CD4-positive, CD25-positive, alpha-beta regulatory T cell (primary cell): Measurements from ENCODE around the gene ALG9. TPM values are rescaled to one million over a fixed set of nuclear protein-coding genes. Genes with fewer than 3 reads are reported as not detected.

Experiments
- ATAC-seq, 2 donors: fragments of 150-1000 bp; cut with Tn5 transposase; one replicate each; pipeline ENCODE4 v1.10.0; 2021; ENCODE audit warnings: low read depth in 2 of 2, moderate number of reproducible peaks in 2 of 2, moderate library complexity in 1 of 2
- DNase-seq, 3 donors: peaks; one replicate each; pipeline versions ENCODE4 v3.0.0 to v3.0.0-alpha.2; 2012 to 2022; ENCODE audit warnings: mixed read lengths in 1 of 3
- H3K27ac ChIP-seq: one replicate; pipeline ENCODE4 v1.7.0; 2013; ENCODE audit warnings: mild to moderate bottlenecking, low read length; ENCODE audit not compliant: insufficient read depth, poor library complexity, severe bottlenecking
- H3K27me3 ChIP-seq: one replicate; pipeline ENCODE4 v1.7.0; 2013; ENCODE audit warnings: low read length; ENCODE audit not compliant: control insufficient read depth, insufficient read depth
- H3K36me3 ChIP-seq: one replicate; pipeline ENCODE4 v1.7.0; 2013; ENCODE audit warnings: mild to moderate bottlenecking, low read length, moderate library complexity; ENCODE audit not compliant: control insufficient read depth, insufficient read depth
- H3K4me1 ChIP-seq: 2 replicates; pipeline ENCODE4 v1.7.0; 2013; ENCODE audit warnings: mild to moderate bottlenecking, low read length; ENCODE audit not compliant: insufficient read depth, control insufficient read depth, poor library complexity, severe bottlenecking
- H3K4me3 ChIP-seq: one replicate; pipeline ENCODE4 v1.7.0; 2013; ENCODE audit warnings: low read depth, mild to moderate bottlenecking, low read length, moderate library complexity
- H3K9me3 ChIP-seq, 2 experiments: 1 replicate in 1 of 2; 2 replicates in 1 of 2; pipeline ENCODE4 v1.7.0; 2013; ENCODE audit warnings: low read length in 2 of 2, mild to moderate bottlenecking in 1 of 2, moderate library complexity in 1 of 2; ENCODE audit not compliant: control insufficient read depth in 2 of 2
- H3K27ac Mint-ChIP-seq, 3 donors: one replicate each; pipeline ENCODE4 v1.8.0; 2020 to 2022; ENCODE audit warnings: mild to moderate bottlenecking in 3 of 3, mixed read lengths in 3 of 3, moderate library complexity in 2 of 3
- H3K27me3 Mint-ChIP-seq: one replicate; pipeline ENCODE4 v1.8.0; 2022; ENCODE audit warnings: mild to moderate bottlenecking, mixed read lengths
- H3K36me3 Mint-ChIP-seq: one replicate; pipeline ENCODE4 v1.8.0; 2020; ENCODE audit warnings: mixed read lengths
- H3K4me1 Mint-ChIP-seq, 4 donors: one replicate each; pipeline ENCODE4 v1.8.0; 2020 to 2022; ENCODE audit warnings: mixed read lengths in 4 of 4, mild to moderate bottlenecking in 1 of 4
- H3K4me3 Mint-ChIP-seq, 4 donors: one replicate each; pipeline ENCODE4 v1.8.0; 2020 to 2022; ENCODE audit warnings: mild to moderate bottlenecking in 4 of 4, mixed read lengths in 4 of 4, moderate library complexity in 3 of 4
- H3K9me3 Mint-ChIP-seq, 7 donors: one replicate each; pipeline ENCODE4 v1.8.0; 2020 to 2022; ENCODE audit warnings: mixed read lengths in 7 of 7, mild to moderate bottlenecking in 3 of 7, moderate library complexity in 2 of 7
- polyA plus RNA-seq, 4 donors: library from polyadenylated mRNA; unstranded; fragments of 300-500 nt; fragmentation: Illumina TruSeq; gene quantifications; one replicate each; pipeline ENCODE4 v1.2.3, GENCODE V29; 2021
- total RNA-seq: library from RNA; stranded (reverse); gene quantifications from one replicate; pipeline ENCODE4 v1.2.3, GENCODE V29; 2022

The ALG9 gene
- total and polyA plus RNA-seq, 5 donors from 2014 or later: 13.9 to 30.6 (median 16.8) TPM

- H3K4me3 Mint-ChIP-seq: peak overlapping the region; percentile 94 to 95 (median 94)
- H3K9me3 Mint-ChIP-seq: peaks cover 0 to 3% (median 0%) of the 10 kb centered on the region in 7 donors
- H3K27ac Mint-ChIP-seq: peak overlapping the region; percentile 99 to 100 (median 100)
- H3K9me3 ChIP-seq: no peaks in the 10 kb centered on the region
- peaks cover 16% of the 10 kb centered on the region for H3K4me1 ChIP-seq
- H3K36me3 ChIP-seq: peaks cover 7% of the 10 kb centered on the region
- ATAC-seq (peak; percentile 1), DNase-seq (no peak)
- peaks cover 9 to 31% (median 11%) of the 10 kb centered on the region in 4 donors for H3K4me1 Mint-ChIP-seq
- H3K36me3 Mint-ChIP-seq: peaks cover 20% of the 10 kb centered on the region
- H3K27ac ChIP-seq: peak overlapping the region; percentile 99
- no peaks in the 10 kb centered on the region for H3K27me3 Mint-ChIP-seq
- peak overlapping the region; percentile 93 for H3K4me3 ChIP-seq
- H3K27me3 ChIP-seq: no peaks in the 10 kb centered on the region
Measured at GRCh38 chr11:111878385-111878848, 7.0 kb upstream of the ALG9 start.

- Mint-ChIP-seq H3K36me3 (peaks cover 29% of the 10 kb centered on the region), H3K4me3 (peak overlapping the region; percentile 93 to 95 (median 94)), H3K4me1 (peaks cover 15 to 34% (median 25%) of the 10 kb centered on the region in 4 donors), H3K27ac (peak overlapping the region; percentile 95 to 96 (median 95)), H3K9me3 (no peaks in the 10 kb centered on the region), H3K27me3 (peaks cover 4% of the 10 kb centered on the region)
- DNase-seq: no peak
- ATAC-seq: no peak
- no peaks in the 10 kb centered on the region for H3K9me3 ChIP-seq
- peaks cover 24% of the 10 kb centered on the region for H3K36me3 ChIP-seq
- H3K27me3 ChIP-seq: no peaks in the 10 kb centered on the region
- H3K4me3 ChIP-seq: peak overlapping the region; percentile 87
- peaks cover 11% of the 10 kb centered on the region for H3K4me1 ChIP-seq
- H3K27ac ChIP-seq: peak overlapping the region; percentile 85
Measured at GRCh38 chr11:111871693-111872161, 346 bp upstream of the ALG9 start.

- H3K4me1 Mint-ChIP-seq: peaks cover 18 to 37% (median 25%) of the 10 kb centered on the region in 4 donors
- H3K9me3 Mint-ChIP-seq: no peaks in the 10 kb centered on the region
- Histone ChIP-seq H3K9me3 (no peaks in the 10 kb centered on the region), H3K27me3 (no peaks in the 10 kb centered on the region), H3K4me3 (peak overlapping the region; percentile 87), H3K27ac (peak overlapping the region; percentile 85), H3K36me3 (peaks cover 31% of the 10 kb centered on the region), H3K4me1 (peaks cover 11% of the 10 kb centered on the region)
- ATAC-seq (no peak), DNase-seq (no peak)
- peak overlapping the region; percentile 95 for H3K27ac Mint-ChIP-seq
- peak overlapping the region; percentile 93 to 95 (median 94) for H3K4me3 Mint-ChIP-seq
- peaks cover 36% of the 10 kb centered on the region for H3K36me3 Mint-ChIP-seq
- H3K27me3 Mint-ChIP-seq: peaks cover 4% of the 10 kb centered on the region
Measured at GRCh38 chr11:111870522-111870885, 877 bp downstream of the ALG9 start.

GRCh38 chr11:111870113-111870512 lies 1.3 kb downstream of the ALG9 start:
- peak overlapping the region; percentile 85 for H3K27ac ChIP-seq

GRCh38 chr11:111860257-111860656 lies 11.1 kb downstream of the ALG9 start:
- H3K4me3 ChIP-seq: no peak overlapping the region
- H3K4me1 ChIP-seq: no peaks in the 10 kb centered on the region
- H3K27me3 Mint-ChIP-seq: no peaks in the 10 kb centered on the region
- H3K27me3 ChIP-seq: no peaks in the 10 kb centered on the region
- no peak overlapping the region for H3K27ac Mint-ChIP-seq
- H3K9me3 Mint-ChIP-seq: no peaks in the 10 kb centered on the region
- peaks cover 51% of the 10 kb centered on the region for H3K36me3 Mint-ChIP-seq
- ATAC-seq: no peak
- no peak overlapping the region for H3K27ac ChIP-seq
- peaks cover 47% of the 10 kb centered on the region for H3K36me3 ChIP-seq
- H3K4me3 Mint-ChIP-seq: no peak overlapping the region
- no peak for DNase-seq
- peaks cover 0 to 9% (median 1%) of the 10 kb centered on the region in 4 donors for H3K4me1 Mint-ChIP-seq
- no peaks in the 10 kb centered on the region for H3K9me3 ChIP-seq

More at GRCh38 chr11:111870113-111870512, 1.3 kb downstream of the ALG9 start:
- Mint-ChIP-seq H3K27ac (peak overlapping the region in 2 of 3 donors; percentile 26 to 95), H3K9me3 (no peaks in the 10 kb centered on the region), H3K4me1 (peaks cover 18 to 37% (median 26%) of the 10 kb centered on the region in 4 donors), H3K27me3 (peaks cover 4% of the 10 kb centered on the region), H3K36me3 (peaks cover 39% of the 10 kb centered on the region), H3K4me3 (peak overlapping the region; percentile 28 to 94 (median 66))
- peaks cover 11% of the 10 kb centered on the region for H3K4me1 ChIP-seq
- DNase-seq: no peak
- no peak for ATAC-seq
- no peaks in the 10 kb centered on the region for H3K9me3 ChIP-seq
- H3K36me3 ChIP-seq: peaks cover 32% of the 10 kb centered on the region
- H3K4me3 ChIP-seq: peak overlapping the region; percentile 87
- no peaks in the 10 kb centered on the region for H3K27me3 ChIP-seq

- H3K27me3 ChIP-seq: no peaks in the 10 kb centered on the region
- peaks cover 53% of the 10 kb centered on the region for H3K36me3 Mint-ChIP-seq
- DNase-seq (no peak), ATAC-seq (no peak)
- peaks cover 0 to 5% (median 2%) of the 10 kb centered on the region in 4 donors for H3K4me1 Mint-ChIP-seq
- H3K4me3 Mint-ChIP-seq: no peak overlapping the region
- H3K36me3 ChIP-seq: peaks cover 61% of the 10 kb centered on the region
- no peak overlapping the region for H3K27ac Mint-ChIP-seq
- H3K27me3 Mint-ChIP-seq: no peaks in the 10 kb centered on the region
- H3K9me3 Mint-ChIP-seq: no peaks in the 10 kb centered on the region
- no peak overlapping the region for H3K27ac ChIP-seq
- H3K4me1 ChIP-seq: no peaks in the 10 kb centered on the region
- H3K4me3 ChIP-seq: no peak overlapping the region
- no peaks in the 10 kb centered on the region for H3K9me3 ChIP-seq
Measured at GRCh38 chr11:111855506-111855905, 15.9 kb downstream of the ALG9 start.

GRCh38 chr11:111852103-111852502 lies 19.3 kb downstream of the ALG9 start:
- H3K27me3 Mint-ChIP-seq: no peaks in the 10 kb centered on the region
- no peak overlapping the region for H3K27ac Mint-ChIP-seq
- Histone ChIP-seq H3K4me3 (no peak overlapping the region), H3K9me3 (no peaks in the 10 kb centered on the region), H3K36me3 (peaks cover 39% of the 10 kb centered on the region), H3K4me1 (no peaks in the 10 kb centered on the region), H3K27me3 (no peaks in the 10 kb centered on the region), H3K27ac (no peak overlapping the region)
- DNase-seq: no peak
- peaks cover 0 to 4% (median 1%) of the 10 kb centered on the region in 4 donors for H3K4me1 Mint-ChIP-seq
- no peak overlapping the region for H3K4me3 Mint-ChIP-seq
- peaks cover 48% of the 10 kb centered on the region for H3K36me3 Mint-ChIP-seq
- H3K9me3 Mint-ChIP-seq: no peaks in the 10 kb centered on the region
- ATAC-seq: no peak

GRCh38 chr11:111851636-111852035 lies 19.7 kb downstream of the ALG9 start:
- DNase-seq: no peak
- Mint-ChIP-seq H3K4me1 (peaks cover 0 to 4% (median 1%) of the 10 kb centered on the region in 4 donors), H3K36me3 (peaks cover 47% of the 10 kb centered on the region), H3K27ac (no peak overlapping the region), H3K4me3 (no peak overlapping the region), H3K9me3 (no peaks in the 10 kb centered on the region), H3K27me3 (no peaks in the 10 kb centered on the region)
- H3K36me3 ChIP-seq: peaks cover 38% of the 10 kb centered on the region
- no peaks in the 10 kb centered on the region for H3K4me1 ChIP-seq
- no peak overlapping the region for H3K27ac ChIP-seq
- H3K9me3 ChIP-seq: no peaks in the 10 kb centered on the region
- ATAC-seq: no peak
- no peak overlapping the region for H3K4me3 ChIP-seq
- H3K27me3 ChIP-seq: no peaks in the 10 kb centered on the region
